ENCODE results near the gene TXNRD2.

DNA sequence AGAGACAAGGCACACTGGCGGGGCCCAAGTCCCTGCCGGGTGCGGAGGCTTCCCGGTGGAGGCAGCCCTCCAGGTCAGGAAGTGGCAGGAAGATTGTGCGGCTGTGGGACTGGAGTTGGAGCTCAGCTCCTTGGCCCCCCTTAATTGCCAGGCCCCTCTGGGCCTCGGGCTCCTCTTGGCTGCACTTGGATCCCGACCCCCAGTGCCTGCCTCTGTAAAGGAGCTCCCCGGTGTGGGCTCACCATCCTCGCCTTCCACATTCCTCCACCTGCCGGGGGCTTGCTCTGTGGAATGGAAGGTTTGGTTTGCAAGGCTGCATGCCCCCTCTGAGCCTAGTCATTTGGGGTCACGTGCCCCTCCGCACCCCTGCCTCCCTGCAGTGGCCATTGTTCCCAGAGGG is 38.1 kb downstream of the TXNRD2 start:
- TF ChIP-seq, protein P1, sequence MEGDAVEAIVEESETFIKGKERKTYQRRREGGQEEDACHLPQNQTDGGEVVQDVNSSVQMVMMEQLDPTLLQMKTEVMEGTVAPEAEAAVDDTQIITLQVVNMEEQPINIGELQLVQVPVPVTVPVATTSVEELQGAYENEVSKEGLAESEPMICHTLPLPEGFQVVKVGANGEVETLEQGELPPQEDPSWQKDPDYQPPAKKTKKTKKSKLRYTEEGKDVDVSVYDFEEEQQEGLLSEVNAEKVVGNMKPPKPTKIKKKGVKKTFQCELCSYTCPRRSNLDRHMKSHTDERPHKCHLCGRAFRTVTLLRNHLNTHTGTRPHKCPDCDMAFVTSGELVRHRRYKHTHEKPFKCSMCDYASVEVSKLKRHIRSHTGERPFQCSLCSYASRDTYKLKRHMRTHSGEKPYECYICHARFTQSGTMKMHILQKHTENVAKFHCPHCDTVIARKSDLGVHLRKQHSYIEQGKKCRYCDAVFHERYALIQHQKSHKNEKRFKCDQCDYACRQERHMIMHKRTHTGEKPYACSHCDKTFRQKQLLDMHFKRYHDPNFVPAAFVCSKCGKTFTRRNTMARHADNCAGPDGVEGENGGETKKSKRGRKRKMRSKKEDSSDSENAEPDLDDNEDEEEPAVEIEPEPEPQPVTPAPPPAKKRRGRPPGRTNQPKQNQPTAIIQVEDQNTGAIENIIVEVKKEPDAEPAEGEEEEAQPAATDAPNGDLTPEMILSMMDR (conservative IDR thresholded peaks at IDR 0.05) = no peak
- no peak for TF ChIP-seq ZFX (IDR thresholded peaks at IDR 0.05)

All from C4-2B (cell line).